ENCODE data around the gene TMIGD1. TPM values are rescaled to one million over a fixed set of nuclear protein-coding genes. Genes with fewer than 3 reads are reported as not detected.

Gene TMIGD1
- total RNA-seq, 1 donor from 2014 or later: not detected

GRCh38 chr17:30341703-30342249 lies 7.9 kb upstream of the TMIGD1 start:
- Mint-ChIP-seq H3K36me3 (ENCODE audit: insufficient read depth) (no peaks in the 10 kb centered on the region), H3K4me3 (ENCODE audit: low read depth) (no peak overlapping the region), H3K9me3 (ENCODE audit: low read depth) (no peaks in the 10 kb centered on the region), H3K27ac (peak overlapping the region; percentile 18), H3K4me1 (ENCODE audit: low read depth) (peaks cover 58% of the 10 kb centered on the region), H3K27me3 (no peaks in the 10 kb centered on the region)
- DNase-seq (ENCODE audit: low spot score, unreplicated experiment): no peak
- TF ChIP-seq CTCF (IDR thresholded peaks at IDR 0.05; ENCODE audit: unreplicated experiment): no peak

GRCh38 chr17:30340801-30341356 lies 7.0 kb upstream of the TMIGD1 start:
- Mint-ChIP-seq H3K9me3 (ENCODE audit: low read depth) (peaks cover 4% of the 10 kb centered on the region), H3K27me3 (no peaks in the 10 kb centered on the region), H3K36me3 (ENCODE audit: insufficient read depth) (no peaks in the 10 kb centered on the region), H3K4me1 (ENCODE audit: low read depth) (peaks cover 55% of the 10 kb centered on the region), H3K27ac (peak overlapping the region; percentile 59), H3K4me3 (ENCODE audit: low read depth) (no peak overlapping the region)
- no peak for DNase-seq (ENCODE audit: low spot score, unreplicated experiment)
- TF ChIP-seq CTCF (IDR thresholded peaks at IDR 0.05; ENCODE audit: unreplicated experiment): no peak

- Mint-ChIP-seq H3K27me3 (no peaks in the 10 kb centered on the region), H3K36me3 (ENCODE audit: insufficient read depth) (no peaks in the 10 kb centered on the region), H3K9me3 (ENCODE audit: low read depth) (peaks cover 4% of the 10 kb centered on the region), H3K4me1 (ENCODE audit: low read depth) (peaks cover 41% of the 10 kb centered on the region), H3K27ac (no peak overlapping the region), H3K4me3 (ENCODE audit: low read depth) (no peak overlapping the region)
- no peak for TF ChIP-seq CTCF (IDR thresholded peaks at IDR 0.05; ENCODE audit: unreplicated experiment)
- no peak for DNase-seq (ENCODE audit: low spot score, unreplicated experiment)
These were observed 5.2 kb upstream of the TMIGD1 start for GRCh38 chr17:30339086-30339485.

- Mint-ChIP-seq H3K27ac (no peak overlapping the region), H3K27me3 (no peaks in the 10 kb centered on the region), H3K36me3 (ENCODE audit: insufficient read depth) (no peaks in the 10 kb centered on the region), H3K4me1 (ENCODE audit: low read depth) (peaks cover 43% of the 10 kb centered on the region), H3K9me3 (ENCODE audit: low read depth) (peaks cover 10% of the 10 kb centered on the region), H3K4me3 (ENCODE audit: low read depth) (no peak overlapping the region)
- TF ChIP-seq CTCF (IDR thresholded peaks at IDR 0.05; ENCODE audit: unreplicated experiment): no peak
- no peak for DNase-seq (ENCODE audit: low spot score, unreplicated experiment)
These were observed 3.6 kb upstream of the TMIGD1 start for GRCh38 chr17:30337393-30337999.

- H3K27me3 Mint-ChIP-seq: no peaks in the 10 kb centered on the region
- peak; percentile 61 for TF ChIP-seq CTCF (IDR thresholded peaks at IDR 0.05; ENCODE audit: unreplicated experiment)
- peaks cover 10% of the 10 kb centered on the region for H3K9me3 Mint-ChIP-seq (ENCODE audit: low read depth)
- peaks cover 41% of the 10 kb centered on the region for H3K4me1 Mint-ChIP-seq (ENCODE audit: low read depth)
- no peaks in the 10 kb centered on the region for H3K36me3 Mint-ChIP-seq (ENCODE audit: insufficient read depth)
- H3K27ac Mint-ChIP-seq: peak overlapping the region; percentile 82
- H3K4me3 Mint-ChIP-seq (ENCODE audit: low read depth): no peak overlapping the region
- no peak for DNase-seq (ENCODE audit: low spot score, unreplicated experiment)
These were observed 2.7 kb upstream of the TMIGD1 start for GRCh38 chr17:30336369-30337171.
